Measurements from ENCODE around the gene ANO3.
"Not testable (repeated sequence)": the region's sequence is repeated elsewhere in the genome, so short reads cannot be mapped to it uniquely, and the experiment has no call there.

ANO3 gene

GRCh38 chr11:26618441-26618840, 286.5 kb downstream of the ANO3 start:
- in situ Hi-C loops (cut with MboI; ENCODE audit: low sequenced_read_pairs), result no loop called here

GRCh38 chr11:26620282-26621045, 288.5 kb downstream of the ANO3 start:
- in situ Hi-C loops (cut with MboI; ENCODE audit: low sequenced_read_pairs), result no loop called here

DNA sequence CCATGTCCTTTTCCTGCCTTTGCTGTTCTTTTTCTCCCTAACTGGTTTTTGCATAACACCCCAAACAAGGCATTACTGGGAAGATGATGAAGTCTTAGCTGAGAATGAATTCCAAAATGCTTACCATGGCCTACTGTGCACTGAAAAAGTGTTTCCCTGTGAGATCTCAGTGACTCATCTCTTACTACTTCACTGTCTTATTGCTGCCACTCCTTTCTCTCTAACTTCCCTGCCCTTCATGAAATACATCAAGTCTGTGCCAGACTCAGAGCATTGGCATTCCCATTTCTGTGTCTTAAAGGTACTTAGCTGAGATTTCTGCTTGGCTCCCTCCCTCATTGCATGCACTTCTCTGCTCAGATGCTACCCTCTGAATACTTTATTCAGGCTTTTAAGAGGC, 289.2 kb downstream of the ANO3 start:
- in situ Hi-C loops (cut with MboI; ENCODE audit: low sequenced_read_pairs), result no loop called here

GRCh38 chr11:26622181-26622580, 290.3 kb downstream of the ANO3 start:
- in situ Hi-C loops (cut with MboI; ENCODE audit: low sequenced_read_pairs), result no loop called here

DNA sequence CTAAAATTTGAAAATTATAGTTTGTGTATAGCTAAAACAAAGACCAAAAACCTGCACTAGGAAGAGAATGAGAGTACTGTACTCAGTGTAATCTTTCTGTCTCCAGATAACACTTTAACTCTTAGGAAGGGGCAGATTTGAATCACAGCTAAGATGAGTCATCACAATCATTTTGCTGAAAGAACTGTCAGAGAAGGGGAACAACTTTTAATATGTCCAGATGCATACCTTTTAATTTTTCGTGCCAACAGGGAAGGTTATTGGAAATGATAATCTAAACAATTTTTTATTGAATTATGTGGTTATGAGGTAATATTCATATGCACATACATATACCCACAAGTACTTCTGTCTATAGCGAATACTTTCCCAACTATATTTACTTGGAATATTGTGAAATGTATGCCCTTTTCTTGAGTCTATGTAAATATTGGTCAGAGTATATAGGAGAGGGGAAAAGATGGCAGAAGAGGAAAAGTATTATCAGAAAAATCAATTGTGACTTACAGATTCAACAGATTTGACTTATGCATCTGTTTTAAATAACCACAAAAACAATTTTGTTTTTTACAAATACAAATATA, 291.2 kb downstream of the ANO3 start:
- in situ Hi-C loops (cut with MboI; ENCODE audit: low sequenced_read_pairs), result no loop called here

- in situ Hi-C loops (cut with MboI; ENCODE audit: low sequenced_read_pairs), result no loop called here
These were observed 294.4 kb downstream of the ANO3 start for GRCh38 chr11:26626346-26626745.

- in situ Hi-C loops (cut with MboI; ENCODE audit: low sequenced_read_pairs), result no loop called here
These were observed 300.8 kb downstream of the ANO3 start for GRCh38 chr11:26632691-26633159.

GRCh38 chr11:26643314-26643713, 311.4 kb downstream of the ANO3 start:
- in situ Hi-C loops (cut with MboI; ENCODE audit: low sequenced_read_pairs), result not testable (repeated sequence)

- in situ Hi-C loops (cut with MboI; ENCODE audit: low sequenced_read_pairs), result no loop called here
These were observed 318.0 kb downstream of the ANO3 start for GRCh38 chr11:26649884-26650283.

- in situ Hi-C loops (cut with MboI; ENCODE audit: low sequenced_read_pairs), result no loop called here
These were observed 320.0 kb downstream of the ANO3 start for GRCh38 chr11:26651916-26652315.

DNA sequence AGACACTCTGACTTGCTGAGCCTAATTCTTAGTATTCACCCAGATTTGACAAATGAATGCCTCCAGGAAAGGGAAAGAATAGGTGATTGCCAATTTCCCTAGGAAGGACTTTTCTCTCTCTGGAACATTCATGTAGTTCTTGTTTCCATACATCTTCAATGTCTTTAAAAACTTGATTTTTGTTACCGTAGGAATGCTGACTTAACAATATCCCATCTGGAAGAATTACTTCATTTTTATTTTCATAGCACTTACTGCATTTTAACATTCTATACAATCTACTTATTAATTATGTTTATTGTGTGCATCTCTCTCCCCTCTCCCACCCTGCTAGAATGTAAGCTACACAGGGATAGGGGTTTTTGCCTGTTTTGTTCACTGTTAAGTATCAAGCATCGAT, 323.4 kb downstream of the ANO3 start:
- in situ Hi-C loops (cut with MboI; ENCODE audit: low sequenced_read_pairs), result no loop called here

DNA sequence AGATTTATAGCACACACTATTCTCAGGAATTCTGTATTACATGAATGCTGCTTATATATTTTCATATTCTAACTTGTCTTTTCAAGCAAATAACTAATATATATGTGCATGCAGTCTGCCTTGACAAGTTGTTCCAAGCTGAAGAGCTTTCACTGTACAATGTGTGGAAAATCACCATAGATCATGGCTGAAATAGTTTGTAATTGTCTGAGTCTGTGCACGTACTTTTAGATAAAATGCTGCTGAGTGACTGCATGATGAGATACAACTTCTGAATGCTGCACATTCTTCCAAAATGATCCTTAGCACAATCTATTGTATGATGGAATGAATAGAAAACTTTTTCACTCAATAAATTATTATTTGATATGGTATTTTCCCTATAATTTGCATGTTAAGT, 331.0 kb downstream of the ANO3 start:
- in situ Hi-C loops (cut with MboI; ENCODE audit: low sequenced_read_pairs), result no loop called here

GRCh38 chr11:26665036-26665435, 333.1 kb downstream of the ANO3 start:
- in situ Hi-C loops (cut with MboI; ENCODE audit: low sequenced_read_pairs), result no loop called here

DNA sequence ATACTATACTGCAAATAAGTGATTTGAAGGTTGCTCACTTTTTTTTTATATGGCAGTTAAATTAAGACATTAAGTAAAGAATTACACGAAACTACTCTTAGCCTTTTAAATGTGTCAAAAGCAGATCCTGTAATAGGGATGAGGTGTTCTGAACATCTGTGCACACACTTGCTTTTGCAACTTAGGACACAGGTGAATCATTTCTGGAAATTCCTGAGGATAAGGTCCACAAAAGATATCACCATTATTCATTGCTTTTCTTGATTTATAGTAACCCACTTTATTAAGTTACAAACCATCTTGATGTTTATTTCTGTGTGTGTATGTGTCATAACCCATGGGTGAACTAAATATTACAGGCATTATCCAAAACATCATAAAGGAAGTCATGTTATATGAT, 334.0 kb downstream of the ANO3 start:
- in situ Hi-C loops (cut with MboI; ENCODE audit: low sequenced_read_pairs), result no loop called here

DNA sequence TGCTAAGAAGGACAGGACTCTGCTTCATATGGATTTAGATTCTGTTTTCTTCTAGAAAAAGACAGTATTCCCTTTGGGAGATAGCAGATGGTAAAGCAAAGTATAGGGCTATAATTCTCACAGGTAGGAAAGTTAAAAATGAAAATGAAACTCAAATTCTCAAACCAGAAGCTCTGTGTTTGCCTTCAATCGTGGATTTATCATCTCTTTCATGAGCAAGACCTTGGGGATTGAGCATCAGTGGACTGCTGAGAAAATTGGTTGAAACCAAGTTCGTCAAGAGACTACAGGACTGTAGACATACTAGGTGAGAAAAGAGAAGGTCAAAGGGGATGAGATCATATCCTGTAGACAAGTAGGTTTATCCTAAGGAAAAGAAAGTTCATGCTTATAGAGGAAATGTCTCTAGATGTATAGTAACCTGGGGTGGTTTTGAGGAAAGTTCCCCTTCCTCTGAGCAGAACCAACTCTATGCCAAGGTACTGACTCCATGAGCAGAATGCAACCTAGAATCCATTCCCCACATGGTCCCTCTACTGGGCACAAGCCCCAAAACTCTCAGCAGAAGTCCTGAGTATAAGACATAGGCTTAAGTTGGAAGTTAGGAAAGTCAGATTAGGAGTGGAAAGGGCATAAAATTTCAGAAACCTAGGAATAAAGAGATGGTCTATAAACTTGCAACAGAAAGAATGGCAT, 343.5 kb downstream of the ANO3 start:
- in situ Hi-C loops (cut with MboI; ENCODE audit: low sequenced_read_pairs), result no loop called here

DNA sequence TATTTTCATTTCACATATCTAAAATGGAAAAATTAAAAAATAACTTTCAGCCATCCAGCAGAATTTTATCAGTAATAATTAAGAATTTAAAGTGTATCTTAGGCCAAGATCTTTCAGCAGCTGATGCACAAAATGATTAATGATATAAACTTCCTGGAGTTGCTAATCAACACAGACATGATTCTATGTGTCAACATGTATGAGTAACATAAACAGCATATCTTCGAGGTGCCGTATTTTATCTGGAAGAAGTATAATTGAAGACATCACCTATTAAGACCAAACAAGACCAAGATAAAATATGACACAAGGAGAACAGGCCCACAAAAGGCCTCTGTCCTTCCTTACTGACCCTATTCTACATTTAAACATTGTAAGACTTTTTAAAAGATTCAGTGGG, 344.7 kb downstream of the ANO3 start:
- in situ Hi-C loops (cut with MboI; ENCODE audit: low sequenced_read_pairs), result no loop called here

DNA sequence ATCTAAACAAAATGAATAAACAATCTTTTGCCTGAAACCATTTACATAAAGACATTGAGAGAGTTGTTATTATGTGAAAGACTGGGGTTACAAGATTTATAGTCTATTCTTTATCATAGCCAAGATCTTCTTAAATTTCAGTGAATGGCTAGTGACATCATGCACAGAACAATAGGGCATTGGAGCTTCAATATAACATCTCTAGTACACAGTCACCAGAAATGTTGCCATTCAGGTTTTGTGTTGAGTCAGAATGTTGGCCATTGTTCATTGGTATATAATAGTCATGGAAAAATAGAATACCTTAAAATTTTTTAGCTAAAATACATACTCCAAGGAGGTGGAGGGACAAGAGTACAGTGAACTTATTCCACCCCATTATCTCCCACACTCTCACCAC, 345.6 kb downstream of the ANO3 start:
- in situ Hi-C loops (cut with MboI; ENCODE audit: low sequenced_read_pairs), result no loop called here

GRCh38 chr11:26687351-26687750, 355.4 kb downstream of the ANO3 start:
- in situ Hi-C loops (cut with MboI; ENCODE audit: low sequenced_read_pairs), result no loop called here

DNA sequence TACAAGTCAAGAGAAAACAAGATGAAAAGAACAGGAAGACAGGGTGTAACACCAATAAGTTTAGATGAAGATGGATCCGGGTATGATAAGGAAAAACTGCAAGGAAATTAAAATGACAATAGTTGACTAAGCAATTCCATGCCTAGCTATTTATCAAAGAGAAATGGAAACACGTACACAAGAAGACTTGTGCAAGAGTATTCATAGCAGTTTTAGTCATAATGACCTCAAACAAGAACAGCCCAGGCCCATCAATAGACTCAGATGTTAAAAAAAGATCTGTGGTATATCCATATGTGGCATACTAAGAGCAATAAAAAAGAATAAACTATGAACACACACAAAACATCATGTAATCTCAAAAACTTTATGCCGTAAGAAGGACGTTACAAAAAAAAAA, 356.8 kb downstream of the ANO3 start:
- in situ Hi-C loops (cut with MboI; ENCODE audit: low sequenced_read_pairs), result no loop called here

DNA sequence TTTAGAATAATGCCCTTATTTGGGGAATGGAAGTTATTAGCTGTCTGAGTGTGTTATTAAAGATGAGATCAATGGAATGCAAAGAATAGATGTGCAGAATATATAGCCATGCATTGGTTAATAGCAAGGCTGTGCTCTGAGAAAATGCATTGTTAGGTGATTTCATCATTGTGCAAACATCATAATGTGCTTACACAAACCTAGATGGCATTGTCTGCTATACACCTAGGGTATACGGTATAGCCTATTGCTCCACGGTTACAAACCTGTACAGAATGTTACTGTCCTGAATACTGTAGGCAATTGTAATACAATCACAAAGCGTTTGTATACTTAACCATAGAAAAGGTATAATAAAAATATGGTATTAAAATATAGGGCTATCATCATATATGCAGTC, 364.4 kb downstream of the ANO3 start:
- in situ Hi-C loops (cut with MboI; ENCODE audit: low sequenced_read_pairs), result no loop called here

- in situ Hi-C loops (cut with MboI; ENCODE audit: low sequenced_read_pairs), result no loop called here
These were observed 366.3 kb downstream of the ANO3 start for GRCh38 chr11:26698224-26698623.

GRCh38 chr11:26700574-26701235, 368.8 kb downstream of the ANO3 start:
- in situ Hi-C loops (cut with MboI; ENCODE audit: low sequenced_read_pairs), result no loop called here
